GM12892 (cell line): Measurements from ENCODE around the gene SHC3.

Experiments
- POLR2A ChIP-seq: IDR thresholded peaks from 2 replicates; pipeline ENCODE4 v1.6.1; 2011; ENCODE audit warnings: low read depth, low read length, control low read depth
- POLR2AphosphoS5 ChIP-seq: IDR thresholded peaks from 2 replicates; pipeline ENCODE4 v1.6.1; 2011; ENCODE audit warnings: low read depth, low read length, control low read depth

GRCh38 chr9:89173072-89173471 is 5.5 kb downstream of the SHC3 start:
- TF ChIP-seq POLR2AphosphoS5: no peak
- no peak for TF ChIP-seq POLR2A
